ENCODE measurements around the gene TSGA10. TPM values are rescaled to one million over a fixed set of nuclear protein-coding genes. Genes with fewer than 3 reads are reported as not detected.
A peak's percentile ranks its signal among the peaks of the same experiment; 100 is the strongest.

The TSGA10 gene
- total RNA-seq, 2 donors from 2014 or later, result 15.0 to 17.1 TPM

DNA sequence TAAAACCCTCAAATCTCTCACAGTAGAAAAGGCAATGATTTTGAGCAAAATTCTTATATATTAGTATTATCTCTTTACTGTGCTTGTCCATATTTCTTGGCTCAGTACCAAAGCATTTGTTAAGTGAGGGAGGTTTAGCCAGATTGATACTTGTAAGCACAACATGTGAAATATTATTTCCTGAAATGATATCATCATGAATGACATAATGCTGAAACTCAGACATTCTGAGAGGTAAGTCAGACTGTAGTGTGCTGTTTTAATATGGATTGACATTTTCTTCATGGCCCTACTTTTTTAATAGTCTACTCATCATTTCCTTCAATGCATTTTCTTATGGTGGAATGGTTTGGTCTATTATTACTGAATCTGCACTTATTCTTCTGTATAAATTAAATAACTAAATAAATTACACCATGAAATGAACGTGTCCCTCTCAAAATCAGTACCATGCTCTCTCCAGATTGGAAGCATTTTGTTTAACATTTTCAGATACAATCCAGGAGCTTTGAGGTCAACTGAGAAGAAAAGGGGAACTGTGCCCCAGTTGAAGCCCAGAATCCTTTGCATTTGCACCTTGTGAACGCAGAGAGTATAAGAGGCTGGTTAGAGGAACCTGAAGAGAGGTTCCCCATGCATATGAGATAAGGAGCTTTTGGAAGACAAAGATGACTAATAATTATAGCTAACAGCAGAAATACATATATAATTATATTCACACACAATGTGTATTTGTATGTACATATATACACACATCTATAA is 168.7 kb downstream of the TSGA10 start:
- H3K36me3 ChIP-seq (replicated peaks in 1 of 2; ENCODE audit: insufficient read depth in 1 of 2, low read depth in 2 of 2), result no peaks in the 10 kb centered on the region
- intact Hi-C loops (cut with DNase I), result no loop called here
- no peak for DNase-seq
- WGBS, 2 donors, result 60 to 70% methylated on average over 2 of the region's 2 CpGs
- H3K4me3 ChIP-seq, result no peak overlapping the region
- no peaks in the 10 kb centered on the region for H3K9me3 ChIP-seq
- no peak overlapping the region for H3K27ac ChIP-seq
- no peaks in the 10 kb centered on the region for H3K4me1 ChIP-seq
- no peak for TF ChIP-seq POLR2A (IDR thresholded peaks at IDR 0.05)
- TF ChIP-seq, protein P1, sequence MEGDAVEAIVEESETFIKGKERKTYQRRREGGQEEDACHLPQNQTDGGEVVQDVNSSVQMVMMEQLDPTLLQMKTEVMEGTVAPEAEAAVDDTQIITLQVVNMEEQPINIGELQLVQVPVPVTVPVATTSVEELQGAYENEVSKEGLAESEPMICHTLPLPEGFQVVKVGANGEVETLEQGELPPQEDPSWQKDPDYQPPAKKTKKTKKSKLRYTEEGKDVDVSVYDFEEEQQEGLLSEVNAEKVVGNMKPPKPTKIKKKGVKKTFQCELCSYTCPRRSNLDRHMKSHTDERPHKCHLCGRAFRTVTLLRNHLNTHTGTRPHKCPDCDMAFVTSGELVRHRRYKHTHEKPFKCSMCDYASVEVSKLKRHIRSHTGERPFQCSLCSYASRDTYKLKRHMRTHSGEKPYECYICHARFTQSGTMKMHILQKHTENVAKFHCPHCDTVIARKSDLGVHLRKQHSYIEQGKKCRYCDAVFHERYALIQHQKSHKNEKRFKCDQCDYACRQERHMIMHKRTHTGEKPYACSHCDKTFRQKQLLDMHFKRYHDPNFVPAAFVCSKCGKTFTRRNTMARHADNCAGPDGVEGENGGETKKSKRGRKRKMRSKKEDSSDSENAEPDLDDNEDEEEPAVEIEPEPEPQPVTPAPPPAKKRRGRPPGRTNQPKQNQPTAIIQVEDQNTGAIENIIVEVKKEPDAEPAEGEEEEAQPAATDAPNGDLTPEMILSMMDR (IDR thresholded peaks at IDR 0.05), result no peak
- peak; percentile 63 for ATAC-seq
- H3K27me3 ChIP-seq, result no peaks in the 10 kb centered on the region

DNA sequence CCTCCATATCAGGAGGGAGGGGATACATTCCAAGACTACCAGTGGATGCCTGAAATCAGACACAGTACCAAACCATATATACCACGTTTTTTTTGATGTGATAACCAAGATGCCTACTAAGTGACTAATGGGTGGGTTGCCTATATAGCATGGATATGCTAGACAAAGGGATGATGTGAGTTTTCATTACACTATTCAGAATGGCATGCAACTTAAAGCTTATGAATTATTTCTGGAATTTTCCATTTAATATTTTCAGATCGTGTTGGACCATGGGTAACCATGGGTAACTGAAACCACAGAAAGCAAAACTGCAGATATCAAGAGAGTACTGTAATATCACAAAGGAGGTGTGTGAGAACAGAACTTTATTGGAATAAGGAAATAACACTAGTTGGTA is 179.1 kb downstream of the TSGA10 start:
- H3K36me3 ChIP-seq (replicated peaks in 1 of 2; ENCODE audit: insufficient read depth in 1 of 2, low read depth in 2 of 2), result no peaks in the 10 kb centered on the region
- H3K4me1 ChIP-seq, result no peaks in the 10 kb centered on the region
- H3K9me3 ChIP-seq, result peaks cover 0 to 5% (median 0%) of the 10 kb centered on the region in 3 donors
- H3K4me3 ChIP-seq, result no peak overlapping the region
- TF ChIP-seq POLR2A (IDR thresholded peaks at IDR 0.05), result no peak
- TF ChIP-seq, protein P1 (IDR thresholded peaks at IDR 0.05), result no peak
- ATAC-seq, result no peak
- no peak for DNase-seq
- no peak overlapping the region for H3K27ac ChIP-seq
- H3K27me3 ChIP-seq, result no peaks in the 10 kb centered on the region
- intact Hi-C loops (cut with DNase I), result no loop called here
- 52 to 65% methylated on average over 2 of the region's 2 CpGs for WGBS, 2 donors

DNA sequence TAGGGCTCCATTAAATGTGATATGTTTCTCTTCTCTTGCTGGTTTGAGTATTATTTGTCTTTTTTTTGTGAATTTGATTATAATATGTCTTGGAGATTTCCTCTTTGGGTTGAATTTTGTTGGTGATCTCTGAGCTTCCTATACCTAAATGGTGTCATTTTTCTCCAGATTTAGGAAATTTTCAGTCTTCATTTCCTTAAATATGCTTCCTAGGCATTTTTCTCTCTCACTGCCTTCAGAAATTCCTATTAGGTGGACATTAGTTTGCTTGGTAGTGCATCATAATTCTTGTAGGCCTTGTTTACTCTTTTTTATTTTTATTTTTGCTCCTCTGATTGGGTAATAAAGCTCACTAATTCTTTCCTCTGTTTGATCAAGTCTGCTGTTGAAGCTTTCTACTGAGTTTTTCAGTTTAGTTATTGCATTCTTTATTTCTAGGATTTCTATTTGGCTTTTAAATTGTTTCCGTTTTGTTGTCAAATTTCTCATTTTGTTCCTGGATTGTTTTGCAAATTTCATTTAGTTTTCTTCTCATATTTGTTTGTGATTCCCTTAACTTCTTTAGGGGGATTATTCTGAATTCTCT is 182.1 kb downstream of the TSGA10 start:
- no peak for TF ChIP-seq POLR2A (IDR thresholded peaks at IDR 0.05)
- TF ChIP-seq, protein P1 (IDR thresholded peaks at IDR 0.05), result no peak
- Histone ChIP-seq H3K27ac (no peak overlapping the region), H3K27me3 (no peaks in the 10 kb centered on the region), H3K9me3 (peaks cover 0 to 5% (median 0%) of the 10 kb centered on the region in 3 donors), H3K4me1 (no peaks in the 10 kb centered on the region), H3K4me3 (no peak overlapping the region), H3K36me3 (replicated peaks in 1 of 2; ENCODE audit: insufficient read depth in 1 of 2, low read depth in 2 of 2) (no peaks in the 10 kb centered on the region)
- no peak for DNase-seq
- WGBS, 2 donors, result 88 to 91% methylated on average over 1 of the region's 1 CpG
- intact Hi-C loops (cut with DNase I), result no loop called here
- ATAC-seq, result no peak

DNA sequence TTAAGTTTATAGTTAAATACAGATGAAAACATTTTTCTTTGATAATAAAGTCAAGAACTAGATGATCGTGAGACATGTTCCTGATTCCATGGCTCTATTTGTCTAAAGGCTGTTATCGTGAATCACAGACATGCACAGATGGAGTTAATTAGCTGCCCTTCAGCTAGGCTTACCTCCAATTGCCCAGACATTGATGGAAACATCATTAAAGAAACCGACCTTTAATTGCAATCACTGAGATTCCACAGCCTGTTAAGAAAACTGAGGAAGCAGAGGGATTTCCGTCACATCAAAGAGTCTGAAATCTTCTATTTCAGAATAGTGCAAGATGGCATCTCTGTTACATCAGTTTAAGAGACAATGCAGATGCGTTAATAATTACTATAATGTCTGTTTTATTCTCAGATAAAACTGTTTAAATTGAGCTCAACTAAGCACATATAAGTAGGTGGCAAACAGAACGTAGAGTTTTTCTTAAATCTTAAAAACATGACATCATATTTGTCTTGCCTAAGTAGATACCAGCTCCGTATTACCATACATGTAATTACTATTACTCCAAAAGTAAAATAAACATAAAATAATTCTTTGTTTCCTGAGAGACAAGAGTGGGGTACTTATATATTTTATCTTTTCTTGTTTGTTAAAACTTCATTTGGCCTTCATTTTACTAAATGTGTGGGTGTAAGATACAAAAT is 194.8 kb downstream of the TSGA10 start:
- Histone ChIP-seq H3K27ac (no peak overlapping the region), H3K9me3 (no peaks in the 10 kb centered on the region), H3K4me1 (no peaks in the 10 kb centered on the region), H3K4me3 (no peak overlapping the region), H3K27me3 (no peaks in the 10 kb centered on the region), H3K36me3 (replicated peaks in 1 of 2; ENCODE audit: insufficient read depth in 1 of 2, low read depth in 2 of 2) (no peaks in the 10 kb centered on the region)
- intact Hi-C loops (cut with DNase I), result no loop called here
- 59% methylated on average over 7 of the region's 7 CpGs for WGBS, 2 donors
- TF ChIP-seq POLR2A (IDR thresholded peaks at IDR 0.05), result no peak
- no peak for DNase-seq
- ATAC-seq, result no peak

DNA sequence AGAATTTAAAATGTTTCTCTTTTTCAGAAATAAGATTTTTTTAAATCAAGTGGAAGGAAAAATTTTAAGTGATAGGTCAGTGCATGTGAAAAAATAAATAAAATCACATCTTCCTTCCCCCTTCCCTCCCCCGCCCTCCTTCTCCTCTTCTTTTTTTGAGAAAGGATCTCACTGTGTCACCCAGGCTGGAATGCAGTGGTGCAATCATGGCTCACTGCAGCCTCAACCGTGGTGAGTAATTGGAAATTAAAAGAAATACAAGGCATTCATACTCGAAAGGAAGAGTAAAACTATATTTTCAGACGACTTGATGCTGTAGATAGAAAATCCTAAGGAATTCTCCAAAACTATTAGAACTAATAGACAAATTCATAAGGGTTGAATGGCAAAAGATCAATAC is 201.8 kb downstream of the TSGA10 start:
- TF ChIP-seq POLR2A (IDR thresholded peaks at IDR 0.05), result no peak
- TF ChIP-seq, protein P1 (IDR thresholded peaks at IDR 0.05), result no peak
- no peak for DNase-seq
- H3K27ac ChIP-seq, result no peak overlapping the region
- H3K4me1 ChIP-seq, result peaks cover 8% of the 10 kb centered on the region
- intact Hi-C loops (cut with DNase I), result no loop called here
- H3K9me3 ChIP-seq, result no peaks in the 10 kb centered on the region
- no peaks in the 10 kb centered on the region for H3K36me3 ChIP-seq (replicated peaks in 1 of 2; ENCODE audit: insufficient read depth in 1 of 2, low read depth in 2 of 2)
- WGBS, 2 donors, result 62 to 64% methylated on average over 4 of the region's 4 CpGs
- H3K27me3 ChIP-seq, result no peaks in the 10 kb centered on the region
- no peak for ATAC-seq
- no peak overlapping the region for H3K4me3 ChIP-seq

Data from body of pancreas (tissue), 4 donors.